Measurements from ENCODE around the gene TMEM100. TPM values are rescaled to one million over a fixed set of nuclear protein-coding genes. Genes with fewer than 3 reads are reported as not detected.

TMEM100 gene
- polyA plus RNA-seq, 1 of the 3 experiments (the other 2 are of a cell fraction), result 1.7 TPM

DNA sequence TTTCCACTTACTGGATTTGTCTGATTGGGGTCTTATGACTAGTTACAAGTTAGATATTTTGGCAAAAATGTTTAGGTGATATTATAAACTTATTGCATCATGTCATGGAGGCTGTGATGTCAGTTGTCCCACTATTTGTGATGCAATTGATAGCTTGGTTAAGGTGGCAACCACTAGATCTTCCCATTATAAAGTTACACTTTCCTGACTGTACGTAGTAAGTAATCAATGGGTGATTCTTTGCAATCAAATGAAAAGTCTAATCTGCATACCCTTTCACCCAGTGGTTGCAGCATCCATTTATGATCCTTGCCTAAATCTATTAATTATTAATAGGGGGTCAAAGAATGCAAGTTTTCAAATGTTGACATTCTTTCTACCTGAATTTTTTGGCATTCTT lies 23.8 kb upstream of the TMEM100 start:
- WGBS (ENCODE audit: low lambda C conversion rate), result 64% methylated on average over 1 of the region's 1 CpG

DNA sequence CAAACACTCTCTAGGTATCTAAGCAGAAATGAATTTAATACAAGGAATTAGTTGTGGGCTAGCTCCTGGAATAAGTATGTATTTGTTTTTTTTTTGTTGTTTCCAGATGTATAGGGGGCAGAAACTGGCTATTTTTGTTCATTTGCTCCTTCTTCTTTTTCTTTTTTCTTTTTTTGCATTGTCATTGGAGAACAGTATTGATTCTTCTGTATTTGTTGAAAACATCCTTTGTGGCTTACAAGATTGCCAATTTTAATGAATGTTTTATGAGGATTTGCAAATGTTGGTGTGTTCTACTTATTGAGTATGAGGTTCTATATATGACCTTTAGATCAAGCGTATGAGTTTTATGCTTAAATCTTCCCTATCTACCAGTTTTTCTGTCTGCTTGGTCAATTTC lies 22.6 kb upstream of the TMEM100 start:
- Histone ChIP-seq H3K79me2 (ENCODE audit: insufficient read depth) (no peaks in the 10 kb centered on the region), H3K36me3 (replicated peaks in 1 of 2; ENCODE audit: control insufficient read depth in 1 of 2, insufficient read depth in 2 of 2, low read length in 1 of 2) (no peaks in the 10 kb centered on the region), H3K9me2 (no peaks in the 10 kb centered on the region), H3K4me1 (ENCODE audit: control insufficient read depth in 1 of 2, insufficient read depth in 2 of 2, low read depth in 1 of 2, low read length in 1 of 2) (no peaks in the 10 kb centered on the region; a peak in 1 of 4 replicates), H3K27me3 (ENCODE audit: insufficient read depth) (no peaks in the 10 kb centered on the region; the same call in 1 of the 2 replicates), H3F3A (replicated peaks; ENCODE audit: insufficient read depth) (peaks cover 9% of the 10 kb centered on the region), H4K20me1 (ENCODE audit: insufficient read depth) (no peaks in the 10 kb centered on the region), H3K4me3 (ENCODE audit: low read depth in 2 of 2, low read length in 1 of 2) (no peak overlapping the region), H3K9ac (no peak overlapping the region), H2AFZ (ENCODE audit: low read depth) (no peak overlapping the region), H3K9me3 (no peaks in the 10 kb centered on the region), H3K27ac (ENCODE audit: low read depth in 2 of 2, low read length in 1 of 2) (no peak overlapping the region), H3K4me2 (no peak overlapping the region)
- WGBS (ENCODE audit: low lambda C conversion rate), result 86% methylated on average over 1 of the region's 1 CpG
- CTCF ChIA-PET, result interaction anchor here (16.5 to 18.2 kb wide), 2 partner anchors 10 to 219 kb away, joined by 139 to 175 read pairs; no protein-coding TSS in a partner anchor
- POLR2A ChIA-PET, result no interaction called here
- no peak for DNase-seq
- TF ChIP-seq, protein P1, sequence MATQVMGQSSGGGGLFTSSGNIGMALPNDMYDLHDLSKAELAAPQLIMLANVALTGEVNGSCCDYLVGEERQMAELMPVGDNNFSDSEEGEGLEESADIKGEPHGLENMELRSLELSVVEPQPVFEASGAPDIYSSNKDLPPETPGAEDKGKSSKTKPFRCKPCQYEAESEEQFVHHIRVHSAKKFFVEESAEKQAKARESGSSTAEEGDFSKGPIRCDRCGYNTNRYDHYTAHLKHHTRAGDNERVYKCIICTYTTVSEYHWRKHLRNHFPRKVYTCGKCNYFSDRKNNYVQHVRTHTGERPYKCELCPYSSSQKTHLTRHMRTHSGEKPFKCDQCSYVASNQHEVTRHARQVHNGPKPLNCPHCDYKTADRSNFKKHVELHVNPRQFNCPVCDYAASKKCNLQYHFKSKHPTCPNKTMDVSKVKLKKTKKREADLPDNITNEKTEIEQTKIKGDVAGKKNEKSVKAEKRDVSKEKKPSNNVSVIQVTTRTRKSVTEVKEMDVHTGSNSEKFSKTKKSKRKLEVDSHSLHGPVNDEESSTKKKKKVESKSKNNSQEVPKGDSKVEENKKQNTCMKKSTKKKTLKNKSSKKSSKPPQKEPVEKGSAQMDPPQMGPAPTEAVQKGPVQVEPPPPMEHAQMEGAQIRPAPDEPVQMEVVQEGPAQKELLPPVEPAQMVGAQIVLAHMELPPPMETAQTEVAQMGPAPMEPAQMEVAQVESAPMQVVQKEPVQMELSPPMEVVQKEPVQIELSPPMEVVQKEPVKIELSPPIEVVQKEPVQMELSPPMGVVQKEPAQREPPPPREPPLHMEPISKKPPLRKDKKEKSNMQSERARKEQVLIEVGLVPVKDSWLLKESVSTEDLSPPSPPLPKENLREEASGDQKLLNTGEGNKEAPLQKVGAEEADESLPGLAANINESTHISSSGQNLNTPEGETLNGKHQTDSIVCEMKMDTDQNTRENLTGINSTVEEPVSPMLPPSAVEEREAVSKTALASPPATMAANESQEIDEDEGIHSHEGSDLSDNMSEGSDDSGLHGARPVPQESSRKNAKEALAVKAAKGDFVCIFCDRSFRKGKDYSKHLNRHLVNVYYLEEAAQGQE (IDR thresholded peaks at IDR 0.05; ENCODE audit: low read depth, low read length), result no peak
- TF ChIP-seq, protein P2, sequence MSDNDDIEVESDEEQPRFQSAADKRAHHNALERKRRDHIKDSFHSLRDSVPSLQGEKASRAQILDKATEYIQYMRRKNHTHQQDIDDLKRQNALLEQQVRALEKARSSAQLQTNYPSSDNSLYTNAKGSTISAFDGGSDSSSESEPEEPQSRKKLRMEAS (IDR thresholded peaks at IDR 0.05; ENCODE audit: low read depth), result no peak

More for the DNA sequence above, 23.8 kb upstream of the TMEM100 start:
- no peak overlapping the region for H2AFZ ChIP-seq (ENCODE audit: low read depth)
- peaks cover 9% of the 10 kb centered on the region for H3F3A ChIP-seq (replicated peaks; ENCODE audit: insufficient read depth)
- ChIA-PET POLR2A (no interaction called here), CTCF (interaction anchor here (16.5 to 18.2 kb wide), 2 partner anchors 11 to 220 kb away, joined by 139 to 175 read pairs; no protein-coding TSS in a partner anchor)
- peaks cover 0 to under 1% of the 10 kb centered on the region in 2 experiments; a peak in 2 of 4 replicates for H3K4me1 ChIP-seq (ENCODE audit: control insufficient read depth in 1 of 2, insufficient read depth in 2 of 2, low read depth in 1 of 2, low read length in 1 of 2)
- H3K9ac ChIP-seq, result no peak overlapping the region
- no peak for DNase-seq
- no peaks in the 10 kb centered on the region; the same call in 1 of the 2 replicates for H3K27me3 ChIP-seq (ENCODE audit: insufficient read depth)
- H3K4me3 ChIP-seq (ENCODE audit: low read depth in 2 of 2, low read length in 1 of 2), result no peak overlapping the region
- H3K4me2 ChIP-seq, result no peak overlapping the region
- peaks cover 2% of the 10 kb centered on the region; the same call in 1 of the 2 replicates for H3K79me2 ChIP-seq (ENCODE audit: insufficient read depth)
- H3K36me3 ChIP-seq (replicated peaks in 1 of 2; ENCODE audit: control insufficient read depth in 1 of 2, insufficient read depth in 2 of 2, low read length in 1 of 2), result no peaks in the 10 kb centered on the region
- no peaks in the 10 kb centered on the region for H3K9me2 ChIP-seq
- no peak overlapping the region for H3K27ac ChIP-seq (ENCODE audit: low read depth in 2 of 2, low read length in 1 of 2)
- H3K9me3 ChIP-seq, result no peaks in the 10 kb centered on the region
- H4K20me1 ChIP-seq (ENCODE audit: insufficient read depth), result no peaks in the 10 kb centered on the region
- TF ChIP-seq RAD21 (IDR thresholded peaks at IDR 0.05; ENCODE audit: low read length) (no peak), SIN3A (IDR thresholded peaks at IDR 0.05; ENCODE audit: borderline replicate concordance, low read depth, low read length) (no peak), SMC3 (IDR thresholded peaks at IDR 0.05; ENCODE audit: low read depth, low read length) (no peak), TCF12 (IDR thresholded peaks at IDR 0.05) (no peak), RFX5 (IDR thresholded peaks at IDR 0.05; ENCODE audit: low read length) (no peak), MXI1 (IDR thresholded peaks at IDR 0.05; ENCODE audit: low read depth, low read length) (no peak), GABPA (IDR thresholded peaks at IDR 0.05; ENCODE audit: low read depth) (no peak)
- TF ChIP-seq, protein P3, sequence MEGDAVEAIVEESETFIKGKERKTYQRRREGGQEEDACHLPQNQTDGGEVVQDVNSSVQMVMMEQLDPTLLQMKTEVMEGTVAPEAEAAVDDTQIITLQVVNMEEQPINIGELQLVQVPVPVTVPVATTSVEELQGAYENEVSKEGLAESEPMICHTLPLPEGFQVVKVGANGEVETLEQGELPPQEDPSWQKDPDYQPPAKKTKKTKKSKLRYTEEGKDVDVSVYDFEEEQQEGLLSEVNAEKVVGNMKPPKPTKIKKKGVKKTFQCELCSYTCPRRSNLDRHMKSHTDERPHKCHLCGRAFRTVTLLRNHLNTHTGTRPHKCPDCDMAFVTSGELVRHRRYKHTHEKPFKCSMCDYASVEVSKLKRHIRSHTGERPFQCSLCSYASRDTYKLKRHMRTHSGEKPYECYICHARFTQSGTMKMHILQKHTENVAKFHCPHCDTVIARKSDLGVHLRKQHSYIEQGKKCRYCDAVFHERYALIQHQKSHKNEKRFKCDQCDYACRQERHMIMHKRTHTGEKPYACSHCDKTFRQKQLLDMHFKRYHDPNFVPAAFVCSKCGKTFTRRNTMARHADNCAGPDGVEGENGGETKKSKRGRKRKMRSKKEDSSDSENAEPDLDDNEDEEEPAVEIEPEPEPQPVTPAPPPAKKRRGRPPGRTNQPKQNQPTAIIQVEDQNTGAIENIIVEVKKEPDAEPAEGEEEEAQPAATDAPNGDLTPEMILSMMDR (IDR thresholded peaks at IDR 0.05), result no peak
- TF ChIP-seq, protein P4, sequence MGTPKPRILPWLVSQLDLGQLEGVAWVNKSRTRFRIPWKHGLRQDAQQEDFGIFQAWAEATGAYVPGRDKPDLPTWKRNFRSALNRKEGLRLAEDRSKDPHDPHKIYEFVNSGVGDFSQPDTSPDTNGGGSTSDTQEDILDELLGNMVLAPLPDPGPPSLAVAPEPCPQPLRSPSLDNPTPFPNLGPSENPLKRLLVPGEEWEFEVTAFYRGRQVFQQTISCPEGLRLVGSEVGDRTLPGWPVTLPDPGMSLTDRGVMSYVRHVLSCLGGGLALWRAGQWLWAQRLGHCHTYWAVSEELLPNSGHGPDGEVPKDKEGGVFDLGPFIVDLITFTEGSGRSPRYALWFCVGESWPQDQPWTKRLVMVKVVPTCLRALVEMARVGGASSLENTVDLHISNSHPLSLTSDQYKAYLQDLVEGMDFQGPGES (IDR thresholded peaks at IDR 0.05; ENCODE audit: low read depth, low read length), result no peak

All from SK-N-SH (cell line).